K562 (cell line): Measurements from ENCODE around the gene SH3RF1. TPM values are rescaled to one million over a fixed set of nuclear protein-coding genes. Genes with fewer than 3 reads are reported as not detected.

ENCODE experiments used
- BRD4 ChIP-seq: fragments of 200-600 bp; sonication (generic); IDR thresholded peaks from 2 replicates; pipeline ENCODE4 v1.6.1; 2017; ENCODE audit warnings: inconsistent platforms
- FOXK2 ChIP-seq, 2 experiments: fragments of 450-650 bp; IDR thresholded peaks in 1 of 2; conservative IDR thresholded peaks in 1 of 2; 2 replicates each; pipeline ENCODE4 v1.6.1; 2016; ENCODE audit warnings: low read depth in 2 of 2, mild to moderate bottlenecking in 1 of 2
- GTF2F1 ChIP-seq: IDR thresholded peaks from 2 replicates; pipeline ENCODE4 v1.6.1; 2011; ENCODE audit warnings: low read depth, low read length, improper control_type of control experiment
- MAZ ChIP-seq, 2 experiments: fragments of 450-650 bp in 1 of 2; sonication (generic) in 1 of 2; formaldehyde crosslinking; IDR thresholded peaks in 1 of 2; conservative IDR thresholded peaks in 1 of 2; 2 replicates each; pipeline versions ENCODE4 v1.4.0 to v1.5.0; 2020; ENCODE audit warnings: mild to moderate bottlenecking in 1 of 2, missing genetic modification reagents in 1 of 2
- SMAD2 ChIP-seq: fragments of 150-350 bp; IDR thresholded peaks from 2 replicates; pipeline ENCODE4 v1.6.1; 2014; ENCODE audit warnings: low read depth, mild to moderate bottlenecking, low read length
- polyA plus RNA-seq, 8 experiments: library from polyadenylated mRNA; depleted of rRNA in 4 of 8; stranded (reverse) in 5 of 8; unstranded in 3 of 8; fragments of >200 nt; fragmentation: Nextera tagmentation in 2 of 8; fragmentation: Illumina TruSeq in 1 of 8; extraction: Ambion mirVana in 2 of 8; extraction: Trizol in 1 of 8; gene quantifications; 2 replicates each; pipeline versions ENCODE4 v1.2.1 to v1.2.3, GENCODE V29; 2011 to 2014; ENCODE audit warnings: inconsistent platforms in 1 of 8, missing spikeins in 1 of 8
- total RNA-seq, 7 experiments: library from RNA; depleted of rRNA in 6 of 7; stranded (reverse); fragments of >200 nt in 6 of 7; fragmentation: Illumina TruSeq in 2 of 7; extraction: Trizol in 2 of 7; gene quantifications; 2 replicates each; pipeline versions ENCODE4 v1.2.1 to v1.2.3, GENCODE V29; 2011 to 2021; ENCODE audit warnings: low replicate concordance in 1 of 7
- TF ChIP-seq, protein P1 (sequence below): fragments of 250-450 bp; sonication (Bioruptor Pico); IDR thresholded peaks from 2 replicates; pipeline ENCODE4 v1.5.0; 2021; ENCODE audit warnings: mild to moderate bottlenecking, moderate library complexity
- TF ChIP-seq, protein P2 (sequence below): sonication (generic); IDR thresholded peaks from 2 replicates; pipeline ENCODE4 v1.6.1; 2016
- TF ChIP-seq, protein P3 (sequence below): fragments of 450-650 bp; conservative IDR thresholded peaks from 2 replicates; pipeline ENCODE4 v1.6.1; 2016; ENCODE audit warnings: missing genetic modification characterization, low read depth, mild to moderate bottlenecking, control low read depth, missing compliant biosample characterization

Gene SH3RF1
- total and polyA plus RNA-seq, 9 of the 15 experiments (the other 6 are each of a cell fraction or from before 2014, with no cell fraction given) = 0.04 to 0.16 (median 0.11) TPM; not detected in 6

DNA sequence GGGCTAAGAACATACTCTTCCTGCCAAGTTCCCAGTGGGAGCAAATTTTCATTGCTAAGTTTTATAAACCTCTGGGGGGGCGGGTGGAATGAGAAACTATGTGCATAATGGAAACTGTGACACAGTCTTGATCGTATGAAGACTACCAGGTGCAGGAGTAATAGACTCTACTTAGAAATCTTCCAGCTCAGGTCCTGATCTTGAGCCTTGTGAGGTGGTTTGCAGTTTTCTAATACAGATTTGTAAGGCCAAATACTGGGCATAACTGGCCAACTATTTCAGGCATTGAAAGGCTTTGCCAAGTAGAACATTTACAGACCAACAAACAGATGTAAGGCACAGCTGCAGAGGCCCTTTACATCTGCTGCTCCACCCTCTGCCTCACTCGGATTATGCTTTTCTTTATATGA, 171.0 kb downstream of the SH3RF1 start (continued):
- no peak for TF ChIP-seq FOXK2 (conservative IDR thresholded peaks at IDR 0.05 in 1 of 2, IDR thresholded peaks at IDR 0.05 in 1 of 2; ENCODE audit: low read depth in 2 of 2)
- TF ChIP-seq, protein P1, sequence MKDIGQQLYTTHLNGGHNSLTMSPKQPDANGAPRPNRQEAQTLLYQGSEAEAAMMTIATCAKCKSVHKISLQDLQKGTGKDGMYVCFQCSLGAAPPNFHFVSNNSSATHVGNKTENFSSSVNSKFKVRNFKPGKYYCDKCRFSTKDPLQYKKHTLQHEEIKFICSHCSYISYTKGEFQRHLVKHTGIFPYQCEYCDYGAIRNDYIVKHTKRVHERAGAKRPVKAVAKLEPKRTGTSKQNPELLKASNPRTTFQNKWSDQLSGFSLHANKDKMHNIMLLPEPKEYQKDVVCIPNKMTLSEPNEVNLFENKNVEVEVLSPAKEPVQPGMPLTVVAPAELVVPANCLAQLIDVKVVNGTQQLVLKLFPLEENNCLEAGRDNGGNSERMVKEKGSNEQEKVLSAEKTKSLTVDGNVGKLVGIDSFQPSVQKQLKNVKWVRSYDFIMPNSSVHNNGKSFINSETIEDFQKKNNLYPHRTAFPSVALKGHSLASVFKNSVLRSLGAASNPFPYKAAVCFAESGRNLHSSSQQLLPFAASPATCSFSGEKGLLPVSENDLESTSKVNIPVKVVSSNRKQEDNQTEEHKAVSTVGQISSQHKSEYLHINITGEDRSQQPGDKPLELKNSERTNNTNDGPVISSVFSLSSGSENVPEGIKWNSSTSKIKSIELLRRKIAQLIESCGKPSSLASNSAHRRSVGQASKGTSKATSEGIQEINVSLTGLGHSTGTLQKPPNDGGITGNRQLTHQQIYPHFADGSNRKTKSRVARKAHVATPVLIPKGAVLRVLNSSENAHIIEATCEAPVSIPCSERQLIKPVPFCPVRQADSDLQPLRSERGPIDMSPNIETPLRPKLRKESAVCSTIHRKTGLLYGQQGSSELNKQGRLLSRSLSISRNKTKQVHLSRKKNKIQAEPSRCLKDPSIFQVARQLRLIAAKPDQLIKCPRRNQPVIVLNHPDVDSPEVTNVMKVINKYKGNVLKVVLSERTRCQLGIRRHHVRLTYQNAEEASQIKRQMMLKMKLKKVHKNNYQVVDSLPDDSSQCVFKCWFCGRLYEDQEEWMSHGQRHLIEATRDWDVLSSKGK (CRISPR knock-in tag) = no peak
- TF ChIP-seq GTF2F1 = no peak
- TF ChIP-seq MAZ (CRISPR knock-in tag; conservative IDR thresholded peaks at IDR 0.05 in 1 of 2, IDR thresholded peaks at IDR 0.05 in 1 of 2) = no peak
- TF ChIP-seq, protein P2, sequence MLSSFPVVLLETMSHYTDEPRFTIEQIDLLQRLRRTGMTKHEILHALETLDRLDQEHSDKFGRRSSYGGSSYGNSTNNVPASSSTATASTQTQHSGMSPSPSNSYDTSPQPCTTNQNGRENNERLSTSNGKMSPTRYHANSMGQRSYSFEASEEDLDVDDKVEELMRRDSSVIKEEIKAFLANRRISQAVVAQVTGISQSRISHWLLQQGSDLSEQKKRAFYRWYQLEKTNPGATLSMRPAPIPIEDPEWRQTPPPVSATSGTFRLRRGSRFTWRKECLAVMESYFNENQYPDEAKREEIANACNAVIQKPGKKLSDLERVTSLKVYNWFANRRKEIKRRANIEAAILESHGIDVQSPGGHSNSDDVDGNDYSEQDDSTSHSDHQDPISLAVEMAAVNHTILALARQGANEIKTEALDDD = no peak
- TF ChIP-seq, protein P3, sequence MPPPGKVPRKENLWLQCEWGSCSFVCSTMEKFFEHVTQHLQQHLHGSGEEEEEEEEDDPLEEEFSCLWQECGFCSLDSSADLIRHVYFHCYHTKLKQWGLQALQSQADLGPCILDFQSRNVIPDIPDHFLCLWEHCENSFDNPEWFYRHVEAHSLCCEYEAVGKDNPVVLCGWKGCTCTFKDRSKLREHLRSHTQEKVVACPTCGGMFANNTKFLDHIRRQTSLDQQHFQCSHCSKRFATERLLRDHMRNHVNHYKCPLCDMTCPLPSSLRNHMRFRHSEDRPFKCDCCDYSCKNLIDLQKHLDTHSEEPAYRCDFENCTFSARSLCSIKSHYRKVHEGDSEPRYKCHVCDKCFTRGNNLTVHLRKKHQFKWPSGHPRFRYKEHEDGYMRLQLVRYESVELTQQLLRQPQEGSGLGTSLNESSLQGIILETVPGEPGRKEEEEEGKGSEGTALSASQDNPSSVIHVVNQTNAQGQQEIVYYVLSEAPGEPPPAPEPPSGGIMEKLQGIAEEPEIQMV = no peak
- no peak for TF ChIP-seq BRD4
- TF ChIP-seq SMAD2 = no peak
